Heart right ventricle (tissue), 16 donors: ENCODE data around the gene UBE4B. TPM values are rescaled to one million over a fixed set of nuclear protein-coding genes. Genes with fewer than 3 reads are reported as not detected.

ENCODE experiments used
- ATAC-seq, 8 donors: fragments of 200-7000 bp; cut with Tn5 transposase; one replicate each; pipeline ENCODE4 v1.9.1; 2020; ENCODE audit warnings: mild to moderate bottlenecking in 8 of 8, moderate library complexity in 8 of 8, moderate number of reproducible peaks in 1 of 8
- DNase-seq, 2 donors: peaks; one replicate each; pipeline ENCODE4 v3.0.0-alpha.2; 2020
- H3K27ac ChIP-seq, 10 donors: fragments of 200-600 bp; sonication (generic) in 2 of 10; one replicate each; pipeline versions ENCODE4 v1.5.0 to v1.8.0; 2020 to 2022; ENCODE audit warnings: mild to moderate bottlenecking in 3 of 10
- H3K27me3 ChIP-seq, 7 donors: fragments of 200-600 bp; one replicate each; pipeline ENCODE4 v1.8.0; 2021 to 2022; ENCODE audit warnings: mild to moderate bottlenecking in 2 of 7
- H3K36me3 ChIP-seq, 9 donors: fragments of 200-600 bp; sonication (generic) in 1 of 9; one replicate each; pipeline versions ENCODE4 v1.5.0 to v1.8.0; 2020 to 2022; ENCODE audit warnings: mild to moderate bottlenecking in 2 of 9
- H3K4me1 ChIP-seq, 9 donors: fragments of 200-600 bp; sonication (generic) in 1 of 9; one replicate each; pipeline versions ENCODE4 v1.5.0 to v1.8.0; 2020 to 2022; ENCODE audit warnings: mild to moderate bottlenecking in 4 of 9
- H3K4me3 ChIP-seq, 10 donors: fragments of 200-600 bp; sonication (generic) in 2 of 10; one replicate each; pipeline versions ENCODE4 v1.5.0 to v1.8.0; 2020 to 2022; ENCODE audit warnings: mild to moderate bottlenecking in 7 of 10, moderate library complexity in 2 of 10
- H3K9me3 ChIP-seq, 11 donors: fragments of 200-600 bp in 10 of 11; sonication (generic) in 2 of 11; one replicate each; pipeline versions ENCODE4 v1.5.0 to v1.8.0; 2013 to 2022; ENCODE audit warnings: mild to moderate bottlenecking in 2 of 11, control low read depth in 1 of 11, moderate library complexity in 1 of 11
- WGBS, 2 donors: extraction: QIAGEN DNeasy Blood & Tissue Kit; methylation state at CpG; one replicate each; pipeline ENCODE4 v1.1.7; 2013; ENCODE audit warnings: inconsistent platforms in 1 of 2; 5-methylcytosine and 5-hydroxymethylcytosine counted together
- intact Hi-C, 10 donors: fragments of 100-400 bp; cut with DNase I; formaldehyde crosslinking; loops; one replicate each; pipeline versions ENCODE4 v1.11.1 to v1.14.2; 2022
- microRNA-seq, 2 donors: library from miRNA; unstranded; fragments of <30 nt; microRNA quantifications; one replicate each; pipeline ENCODE4 v1.2.0, GENCODE V29; 2021
- polyA plus RNA-seq, 2 donors: library from polyadenylated mRNA; stranded (reverse); fragments of 200-250 nt; gene quantifications; one replicate each; pipeline ENCODE4 v1.2.3, GENCODE V29; 2013
- total RNA-seq, 10 donors: library from RNA; stranded (reverse); fragmentation: NEBNext Ultra II Directional in 3 of 10; extraction: Animal tissue kit (Norgen Biotek cat#: 25700) in 3 of 10; gene quantifications; one replicate each; pipeline versions ENCODE4 v1.2.1 to v1.2.4, GENCODE V29; 2021 to 2023
- TF ChIP-seq, protein P1 (sequence below), 9 donors: fragments of 200-600 bp; sonication (generic) in 2 of 9; IDR thresholded peaks; one replicate each; pipeline versions ENCODE4 v1.5.0 to v1.8.0; 2021 to 2022; ENCODE audit warnings: antibody characterized with exemption in 9 of 9, mild to moderate bottlenecking in 5 of 9, moderate library complexity in 1 of 9
- donor health status: Arrhythmogenic right ventricular cardiomyopathy.
- donor health status: ischemic (EF 13 %, LVEDD 7.1; RV severe dilation, severe dysfunction).
- donor health status: healthy with polysubstance abuse.
- donor health status: DM: no; HTN: yes; CAD: no.
- donor health status: DM: no; HTN: no; CAD: no.
- donor health status: ischemic (EF 25% LVEDD 6.9; RV normal size, moderate dysfunction).
- donor health status: ischemic (EF 25% LVEDD 5.7; RV mildly dilated, moderate dysfunction).
- donor health status: healthy.
- donor health status: DM: yes; HTN: yes; CAD: no.
- donor health status: Ischemic cardiomyopathy.
- donor health status: ischemic (EF 35%, LVEDD 5.7; RV mildly dilated, moderate dysfunction).
- donor health status: nonischemic (EF 11% LVEDD 7.7; RV severe dilation, severe dysfunction).
- donor health status: DM: yes; HTN: yes; CAD: no.
- donor health status: PGD.
- donor health status: ischemic (EF 29% LVEDD 5.4; RV normal size, mild dysfunction).
- donor health status: nonischemic (EF 23%, LVEDD 6.1; RV moderate dilation, normal function).

The UBE4B gene
- total and polyA plus RNA-seq, 12 donors: 18.3 to 87.3 (median 67.8) TPM

DNA sequence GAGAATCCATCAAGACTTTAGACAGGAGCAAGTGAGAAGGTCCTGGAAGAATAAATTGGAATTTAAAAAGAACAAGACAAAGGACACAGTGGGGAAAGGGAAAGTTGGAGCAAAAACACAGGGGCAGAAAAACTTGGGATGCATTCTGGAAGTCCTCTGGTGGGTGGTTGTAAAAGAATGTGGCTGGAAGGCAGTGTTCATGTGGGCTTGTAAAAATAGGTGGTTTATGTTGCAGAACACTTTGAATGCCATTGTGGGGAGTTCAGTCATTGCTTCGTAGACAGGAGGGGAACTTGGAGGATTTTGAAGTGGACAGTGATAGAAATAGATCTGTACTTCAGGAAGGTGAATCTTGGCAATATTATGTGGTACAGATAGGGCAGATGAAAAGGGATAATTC, 192.8 kb downstream of the UBE4B start:
- no peaks in the 10 kb centered on the region for H3K27me3 ChIP-seq
- H3K9me3 ChIP-seq: no peaks in the 10 kb centered on the region
- H3K4me1 ChIP-seq: peaks cover 0 to 82% (median 48%) of the 10 kb centered on the region in 9 donors
- ATAC-seq: no peak
- no peaks in the 10 kb centered on the region for H3K36me3 ChIP-seq
- intact Hi-C loops: no loop called here
- no peak for DNase-seq
- TF ChIP-seq, protein P1, sequence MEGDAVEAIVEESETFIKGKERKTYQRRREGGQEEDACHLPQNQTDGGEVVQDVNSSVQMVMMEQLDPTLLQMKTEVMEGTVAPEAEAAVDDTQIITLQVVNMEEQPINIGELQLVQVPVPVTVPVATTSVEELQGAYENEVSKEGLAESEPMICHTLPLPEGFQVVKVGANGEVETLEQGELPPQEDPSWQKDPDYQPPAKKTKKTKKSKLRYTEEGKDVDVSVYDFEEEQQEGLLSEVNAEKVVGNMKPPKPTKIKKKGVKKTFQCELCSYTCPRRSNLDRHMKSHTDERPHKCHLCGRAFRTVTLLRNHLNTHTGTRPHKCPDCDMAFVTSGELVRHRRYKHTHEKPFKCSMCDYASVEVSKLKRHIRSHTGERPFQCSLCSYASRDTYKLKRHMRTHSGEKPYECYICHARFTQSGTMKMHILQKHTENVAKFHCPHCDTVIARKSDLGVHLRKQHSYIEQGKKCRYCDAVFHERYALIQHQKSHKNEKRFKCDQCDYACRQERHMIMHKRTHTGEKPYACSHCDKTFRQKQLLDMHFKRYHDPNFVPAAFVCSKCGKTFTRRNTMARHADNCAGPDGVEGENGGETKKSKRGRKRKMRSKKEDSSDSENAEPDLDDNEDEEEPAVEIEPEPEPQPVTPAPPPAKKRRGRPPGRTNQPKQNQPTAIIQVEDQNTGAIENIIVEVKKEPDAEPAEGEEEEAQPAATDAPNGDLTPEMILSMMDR (IDR thresholded peaks at IDR 0.05): no peak
- H3K27ac ChIP-seq: no peak overlapping the region
- H3K4me3 ChIP-seq: no peak overlapping the region
- WGBS, 2 donors: 44 to 50% methylated on average over 1 of the region's 1 CpG

DNA sequence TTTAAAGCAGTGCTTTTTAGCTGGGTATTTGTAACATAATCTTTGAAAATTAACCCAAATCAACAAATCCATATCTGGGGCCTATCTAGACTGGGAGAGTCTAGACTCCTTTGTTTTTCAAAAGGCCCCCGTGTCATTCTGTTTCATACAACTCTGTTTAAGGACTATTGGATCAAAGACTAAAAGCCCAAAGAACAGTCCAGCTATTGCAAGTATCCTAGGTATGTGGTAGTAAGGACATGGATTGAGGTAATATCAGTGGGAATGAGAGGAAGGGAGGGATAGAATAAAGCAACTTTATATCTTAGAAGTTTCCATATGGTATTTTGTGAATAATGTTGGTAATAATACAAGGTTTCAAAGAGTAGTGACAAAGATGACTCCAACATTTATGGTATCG, 195.8 kb downstream of the UBE4B start:
- H3K4me3 ChIP-seq: no peak overlapping the region
- peaks cover 0 to 82% (median 40%) of the 10 kb centered on the region in 9 donors for H3K4me1 ChIP-seq

DNA sequence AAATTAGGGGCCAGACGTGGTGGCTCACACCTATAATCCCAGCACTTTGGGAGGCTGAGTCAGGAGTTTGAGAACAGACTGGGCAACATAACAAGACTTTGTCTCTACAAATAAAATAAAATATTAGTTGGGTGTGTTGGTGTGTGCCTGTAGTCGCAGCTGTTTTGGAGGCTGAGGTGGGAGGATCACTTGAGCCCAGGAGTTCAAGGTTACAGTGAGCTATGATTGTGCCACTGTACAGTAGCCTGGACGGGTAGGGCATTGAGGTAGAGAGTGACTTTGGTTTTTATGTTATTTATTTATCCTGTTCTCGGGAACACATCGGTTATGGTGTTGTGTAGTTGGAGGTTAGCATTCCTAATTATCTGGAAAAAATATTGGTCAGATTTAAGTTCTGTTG, 197.1 kb downstream of the UBE4B start:
- H3K27me3 ChIP-seq: no peaks in the 10 kb centered on the region
- DNase-seq (no peak), ATAC-seq (no peak)
- intact Hi-C loops: no loop called here
- TF ChIP-seq, protein P1 (IDR thresholded peaks at IDR 0.05): no peak
- H3K4me3 ChIP-seq: no peak overlapping the region
- H3K4me1 ChIP-seq: peaks cover 0 to 69% (median 39%) of the 10 kb centered on the region in 9 donors
- no peak overlapping the region for H3K27ac ChIP-seq
- H3K36me3 ChIP-seq: peaks cover 0 to 27% (median 14%) of the 10 kb centered on the region in 9 donors
- no peaks in the 10 kb centered on the region for H3K9me3 ChIP-seq
- WGBS, 2 donors: 88 to 92% methylated on average over 5 of the region's 5 CpGs

More for the DNA sequence above, 195.8 kb downstream of the UBE4B start:
- no peaks in the 10 kb centered on the region for H3K27me3 ChIP-seq
- ATAC-seq (no peak), DNase-seq (no peak)
- peaks cover 0 to 13% (median 3%) of the 10 kb centered on the region in 9 donors for H3K36me3 ChIP-seq
- H3K27ac ChIP-seq: no peak overlapping the region
- 62% methylated on average over 2 of the region's 2 CpGs for WGBS, 2 donors
- intact Hi-C loops: no loop called here
- TF ChIP-seq, protein P1 (IDR thresholded peaks at IDR 0.05): no peak
- H3K9me3 ChIP-seq: no peaks in the 10 kb centered on the region

Small RNA genes lying within 50 kb of the gene (microRNA-seq; reads per million reads assigned to microRNA genes)
- gene MIR1273D: 0 reads per million in 2 donors

Other genes starting within 250 kb of the UBE4B start
- 10 to 100 TPM; 41.7 to 79.8 (median 64.2) TPM for gene CLSTN1, start 209.0 kb upstream of the UBE4B start, total RNA-seq
- gene CLSTN1, start 209.0 kb upstream of the UBE4B start, polyA plus RNA-seq: 10 to 100 TPM; 37.1 to 37.4 TPM
- gene CTNNBIP1, start 122.7 kb upstream of the UBE4B start, total RNA-seq: 10 to 100 TPM; 26.5 to 69.4 (median 37.3) TPM
- 10 to 100 TPM; 26.6 to 43.5 TPM for gene CTNNBIP1, start 122.7 kb upstream of the UBE4B start, polyA plus RNA-seq
- 10 to 100 TPM; 27.7 to 38.0 (median 34.2) TPM for gene LZIC, start 89.6 kb upstream of the UBE4B start, total RNA-seq
- 10 to 100 TPM; 13.4 to 20.6 TPM for gene LZIC, start 89.6 kb upstream of the UBE4B start, polyA plus RNA-seq
- gene NMNAT1, start 89.5 kb upstream of the UBE4B start, total RNA-seq: 10 to 100 TPM; 14.2 to 23.7 (median 20.3) TPM
- gene NMNAT1, start 89.5 kb upstream of the UBE4B start, polyA plus RNA-seq: 10 to 100 TPM in 1 of 2 donors, 1 to 10 TPM in 1; 9.6 to 14.3 TPM
- 10 to 100 TPM; 15.5 to 46.4 (median 24.4) TPM for gene RBP7, start 35.7 kb upstream of the UBE4B start, total RNA-seq
- gene RBP7, start 35.7 kb upstream of the UBE4B start, polyA plus RNA-seq: 100 to 1,000 TPM in 1 of 2 donors, 10 to 100 TPM in 1; 54.7 to 106 TPM
- 100 to 1,000 TPM in 2 of 10 donors, 10 to 100 TPM in 8; 64.9 to 107 (median 89.9) TPM for gene KIF1B, start 177.6 kb downstream of the UBE4B start, total RNA-seq
- 10 to 100 TPM; 21.6 to 32.3 TPM for gene KIF1B, start 177.6 kb downstream of the UBE4B start, polyA plus RNA-seq